H1 (cell line): Measurements from ENCODE around the gene RPS6KA2. TPM values are rescaled to one million over a fixed set of nuclear protein-coding genes. Genes with fewer than 3 reads are reported as not detected.

Source experiments
- CTBP2 ChIP-seq: IDR thresholded peaks from 2 replicates; pipeline ENCODE4 v1.7.0; 2011; ENCODE audit warnings: borderline replicate concordance, mild to moderate bottlenecking, moderate library complexity, mixed read lengths, low read length; ENCODE audit not compliant: insufficient read depth, insufficient read length
- CTCF ChIP-seq, 3 experiments: IDR thresholded peaks; 1 replicate in 2 of 3; 2 replicates in 1 of 3; pipeline versions ENCODE4 v1.5.1 to v1.6.1; 2011; ENCODE audit warnings: low read length in 3 of 3, mild to moderate bottlenecking in 3 of 3, inconsistent platforms in 2 of 3, low read depth in 1 of 3, moderate library complexity in 1 of 3; ENCODE audit not compliant: insufficient read depth in 1 of 3; ENCODE audit errors: control extremely low read depth in 1 of 3
- POLR2AphosphoS5 ChIP-seq: IDR thresholded peaks from 2 replicates; pipeline ENCODE4 v1.6.1; 2011; ENCODE audit warnings: low read depth, low read length
- SUZ12 ChIP-seq: fragments of 200-600 bp; sonication (generic); IDR thresholded peaks from 2 replicates; pipeline ENCODE4 v1.6.1; 2012; ENCODE audit warnings: mild to moderate bottlenecking, inconsistent platforms, low read length, moderate library complexity, mixed read lengths
- TEAD4 ChIP-seq: IDR thresholded peaks from 2 replicates; pipeline ENCODE4 v1.6.1; 2012; ENCODE audit warnings: low read depth, low read length, inconsistent platforms, mixed read lengths
- ZNF274 ChIP-seq: IDR thresholded peaks from 2 replicates; pipeline ENCODE4 v1.7.0; 2012; ENCODE audit warnings: low read length, borderline replicate concordance; ENCODE audit errors: extremely low read depth
- polyA plus RNA-seq, 7 experiments: library from polyadenylated mRNA; depleted of rRNA in 3 of 7; stranded (reverse) in 5 of 7; unstranded in 2 of 7; fragments of >200 nt in 5 of 7; fragments of 200-250 nt in 2 of 7; gene quantifications; 1 replicate in 5 of 7; 2 replicates in 1 of 7; 4 replicates in 1 of 7; pipeline versions ENCODE4 v1.2.1 to v1.2.3, GENCODE V29; 2011 to 2013; ENCODE audit warnings: missing spikeins in 2 of 7, mixed read lengths in 2 of 7
- total RNA-seq: library from RNA; stranded (reverse); fragmentation: NEBNext Ultra II Directional; extraction: Animal tissue kit (Norgen Biotek cat#: 25700); gene quantifications from 2 replicates; pipeline ENCODE4 v1.2.1, GENCODE V29; 2021

RPS6KA2 gene
- total and polyA plus RNA-seq, 2 of the 8 experiments (the other 6 are each of a cell fraction or from before 2014, with no cell fraction given) = 8.8 to 25.7 TPM

GRCh38 chr6:166495487-166496314, 131.3 kb downstream of the RPS6KA2 start (continued):
- no peak for TF ChIP-seq ZNF274
- TF ChIP-seq CTBP2 = no peak
- TF ChIP-seq TEAD4 = no peak
- no peak for TF ChIP-seq SUZ12
- no peak for TF ChIP-seq CTCF (IDR thresholded peaks at IDR 0.05; ENCODE audit: control extremely low read depth in 1 of 3, insufficient read depth in 1 of 3, low read depth in 1 of 3, low read length in 3 of 3)
- TF ChIP-seq POLR2AphosphoS5 = no peak
- TF ChIP-seq, all 59 proteins: peak for 0
